HG03378 (cell line): ENCODE data around the gene MPDU1.
"Not testable (repeated sequence)": the region's sequence is repeated elsewhere in the genome, so short reads cannot be mapped to it uniquely, and the experiment has no call there.

Source experiments
- ATAC-seq: cut with Tn5 transposase; IDR thresholded peaks from one replicate; pipeline ENCODE4 v1.9.1; 2021; ENCODE audit warnings: mild to moderate bottlenecking, moderate library complexity; ENCODE audit not compliant: unreplicated experiment

Gene MPDU1

DNA sequence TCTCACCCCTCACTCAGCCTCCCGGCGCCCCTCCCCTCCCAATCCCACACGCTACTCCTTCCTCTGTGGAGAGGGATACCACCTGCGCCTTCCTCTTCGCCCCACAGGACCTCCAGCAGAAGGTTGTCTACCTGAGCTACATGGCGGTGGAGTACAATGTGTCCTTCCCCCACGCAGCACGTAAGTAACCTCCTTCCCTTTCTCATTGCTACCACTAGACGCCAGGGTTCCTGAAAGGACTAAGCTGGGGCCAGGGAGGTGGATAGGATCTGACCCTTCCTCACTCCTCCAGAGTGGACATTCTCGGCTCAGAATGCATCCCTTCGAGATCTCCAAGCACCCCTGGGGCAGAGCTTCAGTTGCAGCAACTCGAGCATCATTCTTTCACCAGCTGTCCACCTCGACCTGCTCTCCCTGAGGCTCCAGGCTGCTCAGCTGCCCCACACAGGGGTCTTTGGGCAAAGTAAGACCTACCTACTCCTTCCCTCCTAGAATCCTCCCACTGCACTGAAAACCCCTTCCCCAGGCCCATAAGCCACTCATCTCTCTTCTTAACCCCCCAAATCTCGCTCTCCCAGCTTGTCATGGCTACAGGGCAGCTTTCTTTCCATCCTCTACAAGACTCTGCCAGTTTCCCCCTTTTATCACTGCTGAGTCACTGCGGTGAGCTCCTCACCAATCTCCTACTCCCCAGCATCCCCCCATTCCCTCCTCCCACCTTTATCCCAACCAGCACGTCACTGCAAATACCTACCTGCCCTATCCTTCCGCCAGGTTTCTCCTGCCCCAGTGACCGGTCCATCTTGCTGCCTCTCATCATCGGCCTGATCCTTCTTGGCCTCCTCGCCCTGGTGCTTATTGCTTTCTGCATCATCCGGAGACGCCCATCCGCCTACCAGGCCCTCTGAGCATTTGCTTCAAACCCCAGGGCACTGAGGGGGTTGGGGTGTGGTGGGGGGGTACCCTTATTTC lies 2.8 kb upstream of the MPDU1 start:
- no peak for ATAC-seq

DNA sequence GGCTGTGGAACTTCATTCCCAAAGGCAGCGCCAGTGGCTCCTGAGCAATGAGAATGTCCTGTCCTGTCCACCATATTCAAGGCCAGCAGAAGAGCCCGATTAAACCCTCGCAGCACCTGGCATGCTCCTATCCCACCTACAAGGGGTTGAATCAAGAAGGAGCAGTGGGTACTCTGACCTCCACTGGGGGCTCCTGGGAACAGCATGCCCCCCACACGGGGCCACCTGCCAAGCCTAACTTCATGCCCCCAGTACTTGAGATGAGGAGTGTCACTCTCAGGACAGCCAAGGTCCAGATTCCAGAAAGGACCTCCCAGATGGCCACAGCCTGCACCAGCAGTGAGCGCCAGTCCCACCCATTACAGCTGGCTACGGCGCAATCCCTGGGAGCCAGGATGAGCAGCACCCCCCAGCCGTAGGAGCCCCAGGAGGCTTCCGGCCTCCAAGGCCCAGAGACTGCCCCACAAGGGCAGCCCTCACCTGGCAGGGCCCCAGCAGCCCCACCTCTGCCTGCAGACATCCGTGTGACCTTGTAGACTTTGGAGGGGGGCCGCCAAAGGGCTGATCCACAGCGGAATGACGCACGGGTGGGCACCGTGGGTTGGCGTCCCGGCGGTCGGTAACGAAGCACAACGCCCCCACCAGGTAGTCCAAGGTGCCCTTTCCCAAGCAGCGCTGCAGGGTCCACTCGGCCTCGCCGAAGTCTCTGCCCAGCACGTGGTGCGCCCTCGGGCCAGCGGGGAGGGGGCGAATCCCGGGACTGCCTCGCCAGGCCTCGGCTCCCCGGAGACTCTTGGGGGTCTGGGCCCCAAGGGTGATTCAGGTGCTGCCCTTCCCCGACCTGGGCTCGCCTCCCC lies 1.0 kb upstream of the MPDU1 start:
- no peak for ATAC-seq

DNA sequence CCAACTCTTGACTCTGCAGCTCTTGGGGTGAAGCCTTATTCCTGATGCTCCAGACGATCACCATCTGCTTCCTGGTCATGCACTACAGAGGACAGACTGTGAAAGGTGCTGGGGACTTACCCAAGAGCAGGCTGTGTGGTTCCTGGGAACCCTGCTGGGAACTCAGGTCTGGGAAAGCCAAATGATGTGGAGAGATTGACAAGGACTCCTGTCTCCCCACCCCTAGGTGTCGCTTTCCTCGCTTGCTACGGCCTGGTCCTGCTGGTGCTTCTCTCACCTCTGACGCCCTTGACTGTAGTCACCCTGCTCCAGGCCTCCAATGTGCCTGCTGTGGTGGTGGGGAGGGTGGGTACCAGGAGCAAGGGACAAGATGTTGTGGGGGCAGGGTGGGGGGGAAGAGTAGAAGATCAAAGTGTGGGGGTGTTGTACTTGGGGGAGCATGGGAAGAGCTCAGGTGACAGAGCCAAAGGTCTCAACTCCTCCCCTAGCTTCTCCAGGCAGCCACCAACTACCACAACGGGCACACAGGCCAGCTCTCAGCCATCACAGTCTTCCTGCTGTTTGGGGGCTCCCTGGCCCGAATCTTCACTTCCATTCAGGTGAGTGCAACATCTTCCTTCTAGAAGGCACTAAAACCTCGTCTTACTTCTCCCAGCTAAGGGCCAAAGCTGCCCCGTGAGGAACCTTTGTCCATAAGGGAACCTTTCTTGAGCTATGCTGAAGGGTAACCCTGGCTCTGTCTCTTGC lies 3.2 kb downstream of the MPDU1 start:
- no peak for ATAC-seq

DNA sequence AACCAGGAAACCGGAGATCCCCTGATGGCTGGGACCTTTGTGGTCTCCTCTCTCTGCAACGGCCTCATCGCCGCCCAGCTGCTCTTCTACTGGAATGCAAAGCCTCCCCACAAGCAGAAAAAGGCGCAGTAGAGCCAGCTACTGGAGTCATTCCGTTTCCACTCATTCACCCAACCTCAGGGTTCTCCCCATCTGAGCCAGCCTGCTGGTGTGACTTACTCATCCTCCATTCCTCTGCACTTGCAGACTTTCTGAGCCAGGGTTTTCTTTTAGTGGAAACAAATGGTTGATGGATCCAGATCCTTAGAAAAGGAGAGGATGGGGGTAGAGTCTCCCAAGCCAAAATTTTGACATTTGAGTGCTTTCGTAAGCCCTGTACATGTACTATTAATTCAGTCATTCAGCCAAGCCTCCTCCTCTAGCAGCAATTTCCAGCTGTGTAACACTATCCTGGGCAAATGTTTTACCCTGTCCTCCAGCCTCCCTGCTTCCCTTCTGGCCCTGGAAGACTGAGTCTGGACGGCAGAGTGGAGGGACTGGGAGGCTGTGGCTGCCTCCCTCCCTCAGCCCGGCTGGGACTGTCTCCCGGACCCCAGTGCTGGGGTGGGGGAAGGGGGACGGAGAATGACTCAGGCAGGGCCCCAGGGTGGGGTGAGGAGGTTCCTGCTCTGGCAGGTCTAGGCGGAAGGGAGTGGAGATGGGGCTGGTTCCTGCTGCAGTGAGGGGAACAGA lies 3.9 kb downstream of the MPDU1 start:
- ATAC-seq: no peak

DNA sequence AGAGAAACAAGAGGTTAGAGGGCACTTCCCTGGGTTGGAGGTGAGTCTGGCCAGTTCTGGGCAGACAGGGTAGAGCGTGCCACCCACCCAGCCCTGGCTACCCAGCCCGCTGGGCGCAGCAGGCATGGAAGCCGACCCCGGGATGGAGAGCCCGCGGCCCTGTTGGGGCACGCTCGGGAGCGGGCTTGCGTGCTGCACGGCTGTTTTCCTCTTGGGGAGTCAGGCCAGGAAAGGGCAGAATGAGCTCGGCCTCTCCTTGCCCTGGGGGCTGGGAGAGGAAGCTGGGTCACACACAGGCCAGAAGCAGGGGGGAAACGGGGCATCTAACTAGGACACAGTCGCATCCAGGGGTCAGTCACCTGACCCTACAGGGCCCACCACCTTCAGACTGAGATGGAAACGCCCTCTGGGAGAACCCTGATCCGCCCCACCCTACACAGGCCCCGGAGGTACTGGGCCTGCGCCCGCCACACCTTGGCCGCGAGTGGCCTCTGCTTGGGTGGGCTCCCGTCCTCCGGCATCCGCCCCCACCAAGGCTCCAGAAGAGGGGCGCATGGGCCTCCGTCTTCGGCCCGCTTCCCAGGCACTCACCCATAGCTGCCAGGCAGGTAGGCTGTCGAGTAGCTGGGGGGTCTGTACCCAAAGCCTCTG lies 5.0 kb downstream of the MPDU1 start:
- no peak for ATAC-seq

DNA sequence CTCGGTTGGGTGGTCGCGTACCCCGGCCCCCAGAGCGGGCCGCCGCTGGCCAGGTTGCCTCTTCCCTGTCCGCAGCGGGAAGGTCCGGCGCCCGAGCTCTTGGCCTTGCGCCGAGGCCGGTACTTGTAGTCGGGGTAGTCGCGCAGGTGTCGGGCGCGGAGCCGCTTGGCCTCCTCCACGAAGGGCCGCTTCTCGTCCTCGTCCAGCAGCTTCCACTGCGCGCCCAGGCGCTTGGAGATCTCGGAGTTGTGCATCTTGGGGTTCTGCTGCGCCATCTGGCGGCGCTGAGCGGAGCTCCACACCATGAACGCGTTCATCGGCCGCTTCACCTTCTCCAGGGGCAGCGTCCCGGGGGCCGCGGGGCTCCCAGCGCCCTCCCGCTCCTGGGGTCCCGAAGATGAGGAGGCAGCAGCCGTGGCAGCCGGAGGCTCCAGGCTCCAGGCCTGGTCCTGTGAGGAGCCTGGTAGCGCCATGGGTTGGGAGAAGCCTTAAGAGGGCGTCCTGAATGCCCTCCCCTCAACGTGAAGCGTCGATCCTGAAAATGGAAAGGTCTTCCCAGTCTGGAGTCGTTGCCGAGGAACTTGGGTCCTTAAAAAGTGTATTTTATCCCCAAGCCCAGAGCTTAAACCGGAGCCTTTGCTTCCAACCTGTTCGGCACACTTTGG lies 5.7 kb downstream of the MPDU1 start:
- no peak for ATAC-seq

DNA sequence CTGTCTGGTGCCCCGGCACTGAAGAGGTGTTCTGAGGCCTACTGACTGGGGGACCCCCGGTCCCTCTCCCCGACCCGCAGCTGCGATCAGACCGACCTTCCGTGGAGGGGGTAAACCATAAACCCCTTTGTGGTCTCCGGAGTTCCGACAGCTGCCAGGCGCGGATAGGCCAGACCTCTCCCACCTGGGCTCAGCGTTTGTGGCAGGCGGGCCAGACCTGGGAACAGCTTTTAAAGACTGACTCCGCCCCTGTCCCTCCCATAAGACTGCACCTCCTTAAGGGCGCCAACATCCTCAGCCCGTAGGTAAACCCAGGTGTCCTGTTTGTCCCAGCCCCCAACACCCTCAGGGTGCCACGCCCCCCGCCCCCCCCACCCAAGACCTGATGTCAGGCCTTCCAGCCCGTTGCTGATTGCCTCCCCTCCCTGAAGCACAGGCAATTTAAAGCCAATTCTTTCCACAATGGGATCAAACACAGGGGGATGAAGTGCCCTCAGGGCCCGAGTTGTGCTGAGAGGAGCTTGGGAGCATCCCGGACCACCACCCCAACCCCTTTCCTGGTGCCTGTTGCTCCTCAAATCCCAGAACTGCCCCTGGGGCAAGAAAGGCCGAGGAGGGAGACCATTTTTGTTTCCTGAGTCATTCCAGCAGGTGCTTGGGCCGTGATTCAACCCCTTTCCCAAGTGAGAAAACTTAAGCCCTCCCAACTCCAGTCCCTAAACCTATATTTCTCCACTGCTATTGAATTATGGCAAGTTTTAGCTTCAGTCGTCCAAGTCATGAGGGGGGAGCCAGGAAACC lies 6.4 kb downstream of the MPDU1 start, which contains the start of gene SOX15:
TSS of gene SOX15 (minus strand) at position 204 of the 801 bp plus-strand sequence. CDS start 418 bp downstream, outside the sequence.
- no peak for ATAC-seq

DNA sequence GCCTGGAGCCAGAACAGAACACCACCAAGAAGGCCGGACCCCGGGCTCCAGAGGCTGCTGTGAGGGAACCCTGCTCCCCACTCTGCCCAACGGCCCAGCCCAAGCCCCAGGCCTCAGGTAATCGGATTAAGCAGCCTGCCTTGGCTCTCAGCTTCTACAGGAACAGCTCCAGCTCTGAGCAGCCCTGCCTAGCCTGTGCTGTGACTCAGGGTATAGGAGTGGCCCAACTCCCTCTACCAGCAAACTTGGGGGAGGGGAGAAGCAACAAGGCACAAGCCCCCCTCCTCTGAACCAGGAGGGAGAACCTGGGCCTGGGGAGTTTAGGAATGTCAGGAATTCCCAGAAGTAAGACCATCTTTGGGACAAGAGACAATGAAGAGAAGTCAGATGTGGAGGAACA lies 7.1 kb downstream of the MPDU1 start:
- ATAC-seq: no peak

DNA sequence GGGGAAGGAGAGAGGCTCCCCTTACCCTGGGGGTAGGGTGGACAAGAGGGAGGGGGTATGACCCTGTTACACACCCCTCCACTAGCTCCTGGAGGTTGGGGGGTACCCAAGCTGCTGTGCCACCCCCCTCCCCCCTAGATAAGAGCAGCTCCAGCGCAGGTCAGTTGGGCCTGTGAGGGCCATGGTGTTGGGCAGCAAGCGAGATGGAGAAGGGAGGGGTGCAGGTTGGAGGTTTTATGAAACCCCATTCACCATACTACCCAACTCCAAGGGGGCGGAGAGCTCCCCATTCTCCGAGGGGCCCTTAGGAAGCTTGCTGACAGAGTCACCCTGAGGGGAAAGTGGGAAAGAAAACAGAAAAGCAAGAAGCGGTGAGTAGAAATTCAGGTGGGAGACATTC lies 7.9 kb downstream of the MPDU1 start:
- ATAC-seq: no peak

DNA sequence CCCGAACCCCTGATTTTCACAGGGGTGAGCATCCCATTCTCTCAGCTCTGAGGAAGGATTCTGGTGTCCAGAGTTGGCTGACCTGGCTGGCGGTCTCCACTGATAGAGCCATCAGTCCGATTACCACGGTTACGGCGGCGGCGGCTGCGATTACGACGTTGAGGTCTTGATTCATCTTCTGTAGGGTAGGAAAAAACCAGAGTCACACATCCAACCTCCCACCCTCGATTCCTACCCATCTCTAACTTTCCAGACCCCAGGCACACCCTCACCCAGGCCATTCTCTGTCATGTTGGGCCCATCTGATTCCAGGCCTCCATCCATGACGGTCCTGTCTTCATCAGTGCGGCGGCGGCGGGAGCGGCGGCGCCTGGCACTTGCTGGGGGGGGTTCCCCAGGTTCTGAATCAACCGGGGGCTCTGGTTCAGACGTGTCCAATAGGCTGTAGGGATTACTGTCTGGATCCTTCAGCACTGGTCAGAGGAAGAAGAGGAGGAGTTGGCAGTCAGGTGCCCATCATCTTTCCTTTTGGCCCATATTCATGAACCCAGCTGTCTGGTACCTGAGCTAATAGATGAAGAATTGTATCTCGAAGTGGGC lies 8.9 kb downstream of the MPDU1 start:
- ATAC-seq: no peak

DNA sequence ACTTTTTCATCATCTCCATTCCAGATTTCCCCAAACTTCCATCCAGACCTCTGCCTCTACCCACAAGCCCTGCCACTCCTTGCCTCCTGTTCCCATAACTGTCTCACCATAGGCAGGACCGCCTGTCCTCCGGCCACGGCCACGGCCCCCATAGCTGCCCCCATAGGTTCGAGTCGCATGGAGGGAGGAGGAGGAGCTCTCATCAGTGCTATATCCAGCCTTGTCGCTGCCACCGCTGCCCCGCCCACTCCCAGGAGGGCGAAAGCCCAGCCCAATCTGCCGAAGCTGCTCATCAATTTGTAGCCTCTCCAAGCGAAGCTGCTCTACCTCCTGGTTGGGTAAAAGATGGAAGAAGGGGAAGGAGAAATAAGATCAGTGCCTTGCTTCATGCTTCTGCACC lies 9.6 kb downstream of the MPDU1 start:
- ATAC-seq: no peak

DNA sequence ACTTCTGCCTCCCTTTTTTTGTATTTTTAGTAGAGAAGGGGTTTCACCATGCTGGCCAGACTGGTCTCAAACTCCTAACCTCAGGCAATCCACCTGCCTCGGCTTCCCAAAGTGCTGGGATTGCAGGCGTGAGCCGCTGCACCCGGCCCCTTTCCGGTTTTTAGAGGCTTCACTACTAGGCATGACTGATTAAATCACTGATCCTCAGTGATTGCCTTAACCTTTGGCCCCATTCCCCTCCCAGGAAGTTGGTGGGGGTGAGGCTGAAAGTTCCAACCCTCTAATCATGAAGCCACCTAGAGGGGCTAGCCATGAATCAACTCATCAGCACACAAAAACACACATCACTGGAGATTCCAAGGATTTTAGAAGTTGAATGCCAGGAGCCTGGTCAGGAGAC lies 13.9 kb downstream of the MPDU1 start:
- not testable (repeated sequence) for ATAC-seq

DNA sequence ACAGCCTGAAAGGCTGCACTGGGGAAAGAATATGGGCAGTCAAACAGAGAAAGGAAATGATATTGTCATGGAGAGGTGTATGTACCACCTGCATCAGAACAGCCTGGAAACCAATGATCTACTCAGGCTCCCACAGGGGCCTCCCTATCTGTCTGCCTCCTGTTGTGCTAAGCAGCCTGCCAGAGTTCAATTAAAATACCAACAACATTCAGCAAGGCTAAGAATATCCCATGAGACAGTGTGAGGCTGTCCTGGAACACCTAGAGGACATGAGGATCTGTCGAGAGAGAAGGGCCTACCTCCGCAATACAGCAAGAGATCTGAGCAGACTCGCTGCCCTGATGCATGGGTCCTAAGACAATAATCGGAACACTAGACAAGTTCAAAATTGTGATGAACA lies 22.6 kb downstream of the MPDU1 start:
- no peak for ATAC-seq

DNA sequence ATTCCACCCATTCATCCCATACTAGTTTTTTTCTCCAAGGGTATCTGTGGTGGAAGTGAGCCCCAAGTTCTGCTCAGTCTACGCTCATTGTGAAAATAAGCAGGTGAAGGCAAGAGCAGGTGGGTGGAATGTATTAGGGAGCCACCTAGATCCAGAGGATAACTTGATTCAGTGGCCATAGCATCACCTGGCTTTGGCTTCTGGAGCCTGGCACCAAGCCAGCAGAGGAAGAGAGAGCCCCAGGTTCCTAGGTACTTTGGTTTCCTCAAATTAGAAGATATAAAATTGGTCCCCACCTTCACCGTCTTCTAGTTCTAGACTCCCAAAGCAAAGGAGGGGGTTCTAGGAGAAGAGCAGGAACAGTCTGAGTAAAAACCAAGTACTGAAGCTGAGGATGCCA lies 27.0 kb downstream of the MPDU1 start:
- no peak for ATAC-seq

DNA sequence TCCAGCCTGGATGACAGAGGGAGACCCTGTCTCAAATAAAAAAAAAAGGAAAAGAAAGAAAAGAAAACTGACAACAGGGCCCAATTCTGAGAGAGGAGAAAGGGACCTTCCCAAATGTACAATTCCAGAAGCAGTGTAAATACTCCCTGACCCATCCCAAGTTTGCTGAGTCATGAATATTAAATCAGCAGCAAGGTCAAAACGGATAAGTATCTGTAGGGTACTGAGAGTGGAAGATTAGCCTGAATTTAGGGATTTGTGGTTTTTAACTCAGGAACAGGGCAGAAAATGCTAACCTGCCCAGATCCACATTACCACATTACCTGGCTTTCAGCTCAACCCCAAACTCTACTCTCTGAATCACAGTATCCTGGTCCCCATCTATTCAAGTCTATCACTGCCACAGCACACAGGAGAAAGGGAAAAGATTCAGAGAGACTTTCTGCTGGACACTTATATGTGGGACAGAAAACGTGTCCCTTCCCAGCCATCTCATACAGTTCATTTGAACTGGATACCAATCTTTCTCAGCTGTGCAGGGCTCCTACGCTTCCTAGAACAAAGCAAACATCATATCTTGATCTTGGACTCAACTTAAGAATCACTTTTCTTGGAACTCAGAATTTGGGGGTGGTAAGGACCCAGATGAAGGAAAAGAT lies 28.1 kb downstream of the MPDU1 start:
- no peak for ATAC-seq

DNA sequence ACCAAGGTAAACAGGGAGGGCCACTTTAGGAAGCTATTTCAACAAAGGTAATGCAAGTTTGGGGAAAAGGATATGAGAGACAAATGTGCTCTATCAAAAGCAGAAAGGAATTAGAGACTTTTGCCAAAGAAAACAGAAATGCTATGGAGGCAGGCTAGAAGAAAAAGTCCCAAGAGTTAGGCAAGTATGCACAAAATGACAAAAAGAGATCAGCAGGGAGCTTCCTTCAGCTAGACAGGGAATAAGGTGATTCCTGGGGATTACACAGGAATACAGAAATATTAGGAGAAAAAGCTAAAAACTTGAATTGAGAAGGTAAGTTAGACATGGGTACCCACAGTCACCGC lies 28.6 kb downstream of the MPDU1 start:
- no peak for ATAC-seq

DNA sequence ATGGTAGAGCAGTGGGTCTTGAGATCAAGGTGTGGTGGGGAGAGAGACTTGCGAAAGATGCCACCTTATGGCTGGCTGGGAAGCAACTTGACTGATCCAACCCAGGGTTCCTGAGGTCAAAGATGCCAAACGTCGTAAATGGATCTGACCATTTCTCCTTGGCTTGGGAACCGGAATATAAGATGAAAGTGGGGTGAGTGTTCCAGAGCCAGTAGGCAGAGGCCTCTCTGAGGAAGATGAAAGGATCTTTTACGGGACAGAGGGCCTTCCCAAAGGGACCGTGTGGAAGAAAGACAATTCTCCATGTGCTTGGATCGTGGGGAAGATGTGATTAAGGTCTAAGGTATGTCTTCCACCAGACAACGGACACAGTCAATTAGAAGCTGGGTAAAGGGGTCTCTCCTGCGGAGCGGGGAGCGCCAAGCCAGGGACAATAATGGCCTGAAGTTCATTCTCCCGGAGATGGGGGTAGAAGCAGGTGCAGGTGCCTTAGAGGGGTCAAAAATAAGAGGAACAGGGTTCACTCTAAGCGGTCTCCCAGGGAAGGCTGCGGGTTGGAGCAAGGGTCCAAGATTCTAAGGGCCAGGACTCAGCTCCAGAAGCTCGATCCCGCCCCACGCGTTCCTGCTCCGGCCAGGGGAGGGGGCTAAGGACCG lies 30.2 kb downstream of the MPDU1 start:
- ATAC-seq: no peak
